ENCODE measurements around the gene CRB2.

DNA sequence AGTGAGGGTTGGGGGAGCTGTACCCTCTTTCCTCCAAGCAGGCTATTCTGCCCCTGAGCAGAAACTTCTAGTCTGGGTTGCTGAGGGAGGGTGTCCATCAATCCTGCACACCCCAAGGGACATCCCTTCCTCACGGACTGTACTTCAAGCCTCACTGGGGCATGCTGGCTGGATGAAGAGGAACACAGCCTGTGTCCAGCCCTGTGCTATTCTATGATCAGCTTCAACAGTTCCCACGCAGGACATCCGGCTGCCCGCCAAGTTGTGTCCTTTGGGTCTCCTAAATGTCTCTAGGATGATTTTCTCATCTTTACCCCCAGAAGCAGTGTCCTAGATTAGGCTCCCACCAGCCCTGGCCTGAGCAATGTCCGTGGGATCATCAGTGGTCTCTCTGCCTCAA is 68.1 kb downstream of the CRB2 start:
- TF ChIP-seq CTCF (IDR thresholded peaks at IDR 0.05; ENCODE audit: borderline replicate concordance, extremely low read depth, low read length, poor library complexity, severe bottlenecking) (no peak), EZH2 (IDR thresholded peaks at IDR 0.05; ENCODE audit: borderline replicate concordance, low read depth, low read length, severe bottlenecking) (no peak)
